DND-41 (cell line): Measurements from ENCODE around the gene RPL7A.

Experiments
- EZH2 ChIP-seq: IDR thresholded peaks from 3 replicates; pipeline ENCODE4 v1.6.1; 2012; ENCODE audit warnings: borderline replicate concordance, low read depth, mild to moderate bottlenecking, moderate library complexity, low read length, inconsistent platforms; ENCODE audit not compliant: severe bottlenecking
- TF ChIP-seq, protein P1 (sequence below): IDR thresholded peaks from 2 replicates; pipeline ENCODE4 v1.5.1; 2012; ENCODE audit warnings: borderline replicate concordance, low read length, moderate library complexity, mild to moderate bottlenecking; ENCODE audit not compliant: poor library complexity, severe bottlenecking; ENCODE audit errors: extremely low read depth

DNA sequence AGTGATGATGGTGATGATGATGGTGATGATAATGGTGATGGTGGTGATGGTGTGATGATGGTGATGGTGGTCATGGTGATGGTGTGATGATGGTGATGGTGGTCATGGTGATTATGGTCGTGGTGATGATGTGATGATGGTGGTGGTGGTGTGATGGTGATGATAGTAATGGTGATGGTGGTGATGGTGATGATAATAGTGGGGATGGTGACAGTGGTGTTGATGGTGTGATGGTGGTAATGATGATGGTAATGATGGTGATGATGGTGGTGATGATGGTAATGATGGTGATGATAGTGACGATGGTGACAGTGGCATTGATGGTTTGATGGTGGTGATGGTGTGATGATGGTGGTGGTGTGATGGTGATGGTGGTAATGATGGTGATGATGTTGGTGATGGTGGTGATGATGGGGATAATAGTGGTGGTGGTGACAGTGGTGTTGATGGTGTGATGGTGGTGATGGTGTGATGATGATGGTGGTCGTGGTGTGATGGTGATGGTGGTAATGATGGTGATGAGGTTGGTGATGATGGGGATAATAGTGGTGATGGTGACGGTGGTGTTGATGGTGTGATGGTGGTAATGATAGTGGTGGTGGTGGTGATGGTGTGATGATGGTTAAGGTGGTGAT, 34.6 kb downstream of the RPL7A start:
- TF ChIP-seq, protein P1, sequence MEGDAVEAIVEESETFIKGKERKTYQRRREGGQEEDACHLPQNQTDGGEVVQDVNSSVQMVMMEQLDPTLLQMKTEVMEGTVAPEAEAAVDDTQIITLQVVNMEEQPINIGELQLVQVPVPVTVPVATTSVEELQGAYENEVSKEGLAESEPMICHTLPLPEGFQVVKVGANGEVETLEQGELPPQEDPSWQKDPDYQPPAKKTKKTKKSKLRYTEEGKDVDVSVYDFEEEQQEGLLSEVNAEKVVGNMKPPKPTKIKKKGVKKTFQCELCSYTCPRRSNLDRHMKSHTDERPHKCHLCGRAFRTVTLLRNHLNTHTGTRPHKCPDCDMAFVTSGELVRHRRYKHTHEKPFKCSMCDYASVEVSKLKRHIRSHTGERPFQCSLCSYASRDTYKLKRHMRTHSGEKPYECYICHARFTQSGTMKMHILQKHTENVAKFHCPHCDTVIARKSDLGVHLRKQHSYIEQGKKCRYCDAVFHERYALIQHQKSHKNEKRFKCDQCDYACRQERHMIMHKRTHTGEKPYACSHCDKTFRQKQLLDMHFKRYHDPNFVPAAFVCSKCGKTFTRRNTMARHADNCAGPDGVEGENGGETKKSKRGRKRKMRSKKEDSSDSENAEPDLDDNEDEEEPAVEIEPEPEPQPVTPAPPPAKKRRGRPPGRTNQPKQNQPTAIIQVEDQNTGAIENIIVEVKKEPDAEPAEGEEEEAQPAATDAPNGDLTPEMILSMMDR: no peak
- no peak for TF ChIP-seq EZH2
